ENCODE results near the gene TGFBR3. TPM values are rescaled to one million over a fixed set of nuclear protein-coding genes. Genes with fewer than 3 reads are reported as not detected.

Gene TGFBR3
- total RNA-seq, 1 experiment from 2014 or later, result 4.2 TPM

DNA sequence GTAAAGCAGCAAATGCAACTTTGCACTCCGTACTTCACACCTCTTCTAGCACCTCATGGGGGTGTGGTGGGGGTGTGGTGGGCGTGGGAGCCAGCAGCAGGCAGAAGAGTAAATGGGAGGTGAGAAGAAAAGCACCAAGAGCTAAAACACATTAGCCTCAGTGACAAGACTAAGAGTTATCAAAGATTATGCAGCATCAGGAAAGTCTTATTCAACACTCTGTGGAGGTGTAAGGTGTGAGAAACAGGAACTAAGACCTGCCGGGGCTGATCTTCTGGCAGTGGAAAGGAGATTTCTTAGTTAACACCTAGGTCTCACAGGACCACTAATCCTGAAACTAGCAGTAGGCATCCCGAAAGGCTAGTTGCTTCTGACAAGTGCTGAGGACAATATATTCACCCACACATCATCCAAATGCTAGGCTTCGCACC is 9.9 kb downstream of the TGFBR3 start (continued):
- TF ChIP-seq, protein P1, sequence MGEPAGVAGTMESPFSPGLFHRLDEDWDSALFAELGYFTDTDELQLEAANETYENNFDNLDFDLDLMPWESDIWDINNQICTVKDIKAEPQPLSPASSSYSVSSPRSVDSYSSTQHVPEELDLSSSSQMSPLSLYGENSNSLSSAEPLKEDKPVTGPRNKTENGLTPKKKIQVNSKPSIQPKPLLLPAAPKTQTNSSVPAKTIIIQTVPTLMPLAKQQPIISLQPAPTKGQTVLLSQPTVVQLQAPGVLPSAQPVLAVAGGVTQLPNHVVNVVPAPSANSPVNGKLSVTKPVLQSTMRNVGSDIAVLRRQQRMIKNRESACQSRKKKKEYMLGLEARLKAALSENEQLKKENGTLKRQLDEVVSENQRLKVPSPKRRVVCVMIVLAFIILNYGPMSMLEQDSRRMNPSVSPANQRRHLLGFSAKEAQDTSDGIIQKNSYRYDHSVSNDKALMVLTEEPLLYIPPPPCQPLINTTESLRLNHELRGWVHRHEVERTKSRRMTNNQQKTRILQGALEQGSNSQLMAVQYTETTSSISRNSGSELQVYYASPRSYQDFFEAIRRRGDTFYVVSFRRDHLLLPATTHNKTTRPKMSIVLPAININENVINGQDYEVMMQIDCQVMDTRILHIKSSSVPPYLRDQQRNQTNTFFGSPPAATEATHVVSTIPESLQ (CRISPR knock-in tag; IDR thresholded peaks at IDR 0.05), result no peak
- TF ChIP-seq ATF1 (CRISPR knock-in tag; IDR thresholded peaks at IDR 0.05), result no peak

DNA sequence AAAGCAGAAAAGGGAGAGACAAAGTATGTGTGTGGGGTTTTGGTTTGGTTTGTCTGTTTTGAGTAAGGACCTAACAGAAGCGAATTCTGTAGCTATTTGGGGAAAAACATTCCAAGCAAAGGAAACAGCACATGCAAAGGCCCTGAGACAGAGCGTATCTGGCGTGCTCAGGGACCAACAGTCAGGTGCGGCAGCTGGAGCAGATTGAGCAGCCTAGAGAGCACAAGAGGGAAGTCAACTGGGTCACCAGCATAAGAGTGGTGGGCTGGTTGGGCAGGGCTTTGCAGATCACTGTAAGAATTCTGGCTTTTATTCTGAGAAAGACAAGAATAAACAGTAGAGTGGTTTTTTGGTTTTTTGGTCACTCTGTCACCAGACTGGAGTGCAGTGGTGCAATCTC is 11.8 kb downstream of the TGFBR3 start:
- no peak for DNase-seq (ENCODE audit: low spot score)
- Mint-ChIP-seq H3K4me1 (peaks cover 4% of the 10 kb centered on the region; the same call in 1 of the 2 replicates), H3K36me3 (no peaks in the 10 kb centered on the region), H3K27me3 (ENCODE audit: low read depth) (no peaks in the 10 kb centered on the region), H3K9me3 (no peaks in the 10 kb centered on the region), H3K27ac (no peak overlapping the region), H3K4me3 (no peak overlapping the region)
- ChIA-PET POLR2A (no interaction called here), CTCF (no interaction called here)
- no peak for TF ChIP-seq RELA (CRISPR knock-in tag; IDR thresholded peaks at IDR 0.05; ENCODE audit: borderline replicate concordance)
- no peak for TF ChIP-seq HMGA2 (CRISPR knock-in tag; IDR thresholded peaks at IDR 0.05)
- no peak for TF ChIP-seq USF1 (CRISPR knock-in tag; IDR thresholded peaks at IDR 0.05)
- TF ChIP-seq ZSCAN18 (CRISPR knock-in tag; IDR thresholded peaks at IDR 0.05), result no peak
- no peak for TF ChIP-seq TP53 (CRISPR knock-in tag; IDR thresholded peaks at IDR 0.05)
- TF ChIP-seq ELF4 (CRISPR knock-in tag; IDR thresholded peaks at IDR 0.05; ENCODE audit: low read depth), result no peak
- TF ChIP-seq PRRX2 (CRISPR knock-in tag; IDR thresholded peaks at IDR 0.05), result no peak
- no peak for TF ChIP-seq ZNF121 (CRISPR knock-in tag; IDR thresholded peaks at IDR 0.05)
- no peak for TF ChIP-seq CTCF (IDR thresholded peaks at IDR 0.05)
- TF ChIP-seq ZNF317 (CRISPR knock-in tag; IDR thresholded peaks at IDR 0.05; ENCODE audit: borderline replicate concordance, low read depth), result no peak
- TF ChIP-seq NFATC4 (CRISPR knock-in tag; IDR thresholded peaks at IDR 0.05), result no peak
- TF ChIP-seq SOX15 (CRISPR knock-in tag; IDR thresholded peaks at IDR 0.05), result no peak
- no peak for TF ChIP-seq AR (CRISPR knock-in tag; IDR thresholded peaks at IDR 0.05)
- TF ChIP-seq, protein P2, sequence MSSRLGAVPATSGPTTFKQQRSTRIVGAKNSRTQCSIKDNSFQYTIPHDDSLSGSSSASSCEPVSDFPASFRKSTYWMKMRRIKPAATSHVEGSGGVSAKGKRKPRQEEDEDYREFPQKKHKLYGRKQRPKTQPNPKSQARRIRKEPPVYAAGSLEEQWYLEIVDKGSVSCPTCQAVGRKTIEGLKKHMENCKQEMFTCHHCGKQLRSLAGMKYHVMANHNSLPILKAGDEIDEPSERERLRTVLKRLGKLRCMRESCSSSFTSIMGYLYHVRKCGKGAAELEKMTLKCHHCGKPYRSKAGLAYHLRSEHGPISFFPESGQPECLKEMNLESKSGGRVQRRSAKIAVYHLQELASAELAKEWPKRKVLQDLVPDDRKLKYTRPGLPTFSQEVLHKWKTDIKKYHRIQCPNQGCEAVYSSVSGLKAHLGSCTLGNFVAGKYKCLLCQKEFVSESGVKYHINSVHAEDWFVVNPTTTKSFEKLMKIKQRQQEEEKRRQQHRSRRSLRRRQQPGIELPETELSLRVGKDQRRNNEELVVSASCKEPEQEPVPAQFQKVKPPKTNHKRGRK (CRISPR knock-in tag; IDR thresholded peaks at IDR 0.05; ENCODE audit: borderline replicate concordance), result no peak
- TF ChIP-seq PRDM15 (CRISPR knock-in tag; IDR thresholded peaks at IDR 0.05), result no peak
- TF ChIP-seq TEAD4 (CRISPR knock-in tag; IDR thresholded peaks at IDR 0.05), result no peak
- TF ChIP-seq EMX1 (CRISPR knock-in tag; IDR thresholded peaks at IDR 0.05), result no peak
- no peak for TF ChIP-seq CREB1 (CRISPR knock-in tag; IDR thresholded peaks at IDR 0.05)
- TF ChIP-seq MXD4 (CRISPR knock-in tag; IDR thresholded peaks at IDR 0.05; ENCODE audit: borderline replicate concordance), result no peak
- ATAC-seq, result no peak
